ENCODE results near the gene SH3BP1. TPM values are rescaled to one million over a fixed set of nuclear protein-coding genes. Genes with fewer than 3 reads are reported as not detected.
A peak's percentile ranks its signal among the peaks of the same experiment; 100 is the strongest.

SH3BP1 gene
- total and polyA plus RNA-seq, 2 donors from 2014 or later = 2.2 to 12.8 TPM

DNA sequence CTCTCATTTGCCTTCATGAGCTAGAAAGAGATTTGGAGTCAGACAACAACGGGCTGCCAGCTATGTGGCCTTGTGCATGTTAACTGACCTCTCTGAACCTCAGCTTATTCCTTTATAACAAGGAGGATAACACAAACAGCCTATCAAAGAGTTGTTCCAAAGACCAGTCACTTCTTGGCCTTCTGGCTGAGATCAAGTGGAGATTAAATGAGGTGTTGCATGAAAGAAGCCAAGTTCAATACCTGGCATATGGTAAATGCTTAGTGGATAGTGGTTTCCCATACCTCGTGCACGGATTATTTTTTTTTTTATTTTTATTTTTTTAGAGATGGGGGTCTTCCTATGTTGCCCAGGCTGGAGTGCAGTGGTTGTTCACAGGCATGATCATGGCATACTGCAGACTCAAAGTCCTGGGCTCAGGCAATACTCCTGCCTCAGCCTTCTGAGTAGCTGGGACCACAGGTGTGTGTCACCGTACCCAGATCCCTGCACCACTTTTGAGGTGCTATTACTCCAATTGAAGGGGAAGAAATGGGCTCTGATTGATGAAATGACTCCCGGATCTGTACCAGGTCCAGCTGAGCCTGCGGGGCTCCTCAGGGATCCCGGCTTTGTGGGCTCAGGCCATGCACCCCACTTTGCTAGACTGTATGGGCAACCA, 40.9 kb downstream of the SH3BP1 start:
- Histone ChIP-seq H3K9me3 (ENCODE audit: control insufficient read depth in 2 of 3, insufficient read depth in 1 of 3, low read length in 3 of 3) (no peaks in the 10 kb centered on the region), H3K4me3 (ENCODE audit: low read length in 3 of 3) (no peak overlapping the region), H3K9ac (ENCODE audit: low read length in 3 of 3) (no peak overlapping the region), H3K36me3 (ENCODE audit: control insufficient read depth in 2 of 3, insufficient read depth in 3 of 3, low read length in 3 of 3) (no peaks in the 10 kb centered on the region), H3K27me3 (ENCODE audit: control insufficient read depth, insufficient read depth, low read length) (no peaks in the 10 kb centered on the region), H3K4me1 (ENCODE audit: control insufficient read depth in 2 of 3, insufficient read depth in 2 of 3, low read depth in 1 of 3, low read length in 3 of 3) (peaks cover 0 to 7% (median 0%) of the 10 kb centered on the region in 3 donors), H3K27ac (ENCODE audit: low read depth in 2 of 2, low read length in 2 of 2) (no peak overlapping the region)
- TF ChIP-seq, protein P1, sequence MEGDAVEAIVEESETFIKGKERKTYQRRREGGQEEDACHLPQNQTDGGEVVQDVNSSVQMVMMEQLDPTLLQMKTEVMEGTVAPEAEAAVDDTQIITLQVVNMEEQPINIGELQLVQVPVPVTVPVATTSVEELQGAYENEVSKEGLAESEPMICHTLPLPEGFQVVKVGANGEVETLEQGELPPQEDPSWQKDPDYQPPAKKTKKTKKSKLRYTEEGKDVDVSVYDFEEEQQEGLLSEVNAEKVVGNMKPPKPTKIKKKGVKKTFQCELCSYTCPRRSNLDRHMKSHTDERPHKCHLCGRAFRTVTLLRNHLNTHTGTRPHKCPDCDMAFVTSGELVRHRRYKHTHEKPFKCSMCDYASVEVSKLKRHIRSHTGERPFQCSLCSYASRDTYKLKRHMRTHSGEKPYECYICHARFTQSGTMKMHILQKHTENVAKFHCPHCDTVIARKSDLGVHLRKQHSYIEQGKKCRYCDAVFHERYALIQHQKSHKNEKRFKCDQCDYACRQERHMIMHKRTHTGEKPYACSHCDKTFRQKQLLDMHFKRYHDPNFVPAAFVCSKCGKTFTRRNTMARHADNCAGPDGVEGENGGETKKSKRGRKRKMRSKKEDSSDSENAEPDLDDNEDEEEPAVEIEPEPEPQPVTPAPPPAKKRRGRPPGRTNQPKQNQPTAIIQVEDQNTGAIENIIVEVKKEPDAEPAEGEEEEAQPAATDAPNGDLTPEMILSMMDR (IDR thresholded peaks at IDR 0.05; ENCODE audit: borderline replicate concordance, extremely low read depth, insufficient read depth) = no peak
- FAIRE-seq = no peak
- DNase-seq = no peak
- intact Hi-C loops (cut with DNase I) = loop anchor here (5.0 kb wide), 1 partner anchor 38 kb away; no protein-coding TSS in a partner anchor

DNA sequence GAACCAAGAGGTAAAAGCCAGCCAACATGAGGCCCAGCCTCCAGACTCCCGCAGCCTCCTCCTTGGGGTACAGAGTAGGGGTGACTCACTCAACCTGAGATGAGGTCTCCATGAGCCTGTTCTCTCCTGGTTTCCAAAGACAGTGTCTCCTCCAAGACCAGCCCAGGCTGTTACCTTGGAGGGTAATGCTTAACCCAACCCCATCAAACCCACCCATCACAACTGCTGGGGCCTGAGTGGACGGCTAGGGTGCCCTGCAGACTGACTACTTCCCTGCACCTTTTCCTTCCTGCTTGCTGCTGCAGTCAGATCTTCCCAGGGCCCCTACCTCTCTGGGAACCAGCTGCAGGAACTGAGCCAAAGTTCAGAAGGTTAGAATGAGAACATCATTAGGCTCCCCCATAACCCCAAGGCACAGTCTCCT, 41.5 kb downstream of the SH3BP1 start:
- H3K9me3 ChIP-seq (ENCODE audit: control insufficient read depth in 2 of 3, insufficient read depth in 1 of 3, low read length in 3 of 3) = no peaks in the 10 kb centered on the region
- no peak for FAIRE-seq
- H3K36me3 ChIP-seq (ENCODE audit: control insufficient read depth in 2 of 3, insufficient read depth in 3 of 3, low read length in 3 of 3) = no peaks in the 10 kb centered on the region
- no peak overlapping the region for H3K4me3 ChIP-seq (ENCODE audit: low read length in 3 of 3)
- no peaks in the 10 kb centered on the region for H3K27me3 ChIP-seq (ENCODE audit: control insufficient read depth, insufficient read depth, low read length)
- peaks cover 0 to 4% (median 0%) of the 10 kb centered on the region in 3 donors for H3K4me1 ChIP-seq (ENCODE audit: control insufficient read depth in 2 of 3, insufficient read depth in 2 of 3, low read depth in 1 of 3, low read length in 3 of 3)
- TF ChIP-seq, protein P1 (IDR thresholded peaks at IDR 0.05; ENCODE audit: borderline replicate concordance, extremely low read depth, insufficient read depth) = no peak
- no peak for DNase-seq
- H3K9ac ChIP-seq (ENCODE audit: low read length in 3 of 3) = no peak overlapping the region
- intact Hi-C loops (cut with DNase I) = loop anchor here (5.0 kb wide), 1 partner anchor 39 kb away; no protein-coding TSS in a partner anchor
- H3K27ac ChIP-seq (ENCODE audit: low read depth in 2 of 2, low read length in 2 of 2) = no peak overlapping the region

DNA sequence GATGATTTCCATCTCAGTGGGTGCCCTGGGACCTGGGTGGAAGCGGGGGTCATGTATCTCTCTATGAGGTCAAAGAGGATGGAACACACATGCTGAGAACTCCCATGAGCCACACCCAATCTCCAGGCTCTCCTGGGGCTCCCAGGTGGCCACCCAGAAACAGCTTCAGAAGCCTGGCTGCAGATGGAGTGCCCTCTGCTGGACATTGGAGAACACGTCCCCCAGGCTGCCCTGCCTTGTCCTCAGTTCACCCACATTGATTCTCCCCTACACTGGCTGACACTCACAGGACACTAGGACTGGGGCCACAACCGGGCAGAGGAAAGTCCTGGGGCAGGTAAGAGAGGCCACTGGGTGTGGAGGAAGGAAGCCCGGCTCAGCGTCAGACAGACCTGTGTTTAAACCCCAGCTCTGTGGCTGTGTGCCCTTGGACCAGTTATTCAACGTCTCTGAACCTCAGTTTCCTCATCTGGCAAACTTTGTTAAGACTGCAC, 42.1 kb downstream of the SH3BP1 start:
- peak; percentile 71 to 87 (median 82) for DNase-seq

More for the DNA sequence above, 42.1 kb downstream of the SH3BP1 start:
- no peaks in the 10 kb centered on the region for H3K27me3 ChIP-seq (ENCODE audit: control insufficient read depth, insufficient read depth, low read length)
- no peaks in the 10 kb centered on the region for H3K9me3 ChIP-seq (ENCODE audit: control insufficient read depth in 2 of 3, insufficient read depth in 1 of 3, low read length in 3 of 3)
- TF ChIP-seq, protein P1 (IDR thresholded peaks at IDR 0.05; ENCODE audit: borderline replicate concordance, extremely low read depth, insufficient read depth) = peak; percentile 77
- intact Hi-C loops (cut with DNase I) = loop anchor here (5.0 kb wide), 1 partner anchor 39 kb away; no protein-coding TSS in a partner anchor
- FAIRE-seq = no peak
- H3K27ac ChIP-seq (ENCODE audit: low read depth in 2 of 2, low read length in 2 of 2) = no peak overlapping the region
- H3K9ac ChIP-seq (ENCODE audit: low read length in 3 of 3) = no peak overlapping the region
- H3K4me1 ChIP-seq (ENCODE audit: control insufficient read depth in 2 of 3, insufficient read depth in 2 of 3, low read depth in 1 of 3, low read length in 3 of 3) = peaks cover 0 to 4% (median 0%) of the 10 kb centered on the region in 3 donors
- H3K4me3 ChIP-seq (ENCODE audit: low read length in 3 of 3) = no peak overlapping the region
- no peaks in the 10 kb centered on the region for H3K36me3 ChIP-seq (ENCODE audit: control insufficient read depth in 2 of 3, insufficient read depth in 3 of 3, low read length in 3 of 3)
